ENCODE measurements around the gene ADIG. TPM values are rescaled to one million over a fixed set of nuclear protein-coding genes. Genes with fewer than 3 reads are reported as not detected.
A peak's percentile ranks its signal among the peaks of the same experiment; 100 is the strongest.

Gene ADIG
- total and polyA plus RNA-seq, 2 of the 8 experiments (the other 6 are each of a cell fraction or from before 2014, with no cell fraction given), result not detected

DNA sequence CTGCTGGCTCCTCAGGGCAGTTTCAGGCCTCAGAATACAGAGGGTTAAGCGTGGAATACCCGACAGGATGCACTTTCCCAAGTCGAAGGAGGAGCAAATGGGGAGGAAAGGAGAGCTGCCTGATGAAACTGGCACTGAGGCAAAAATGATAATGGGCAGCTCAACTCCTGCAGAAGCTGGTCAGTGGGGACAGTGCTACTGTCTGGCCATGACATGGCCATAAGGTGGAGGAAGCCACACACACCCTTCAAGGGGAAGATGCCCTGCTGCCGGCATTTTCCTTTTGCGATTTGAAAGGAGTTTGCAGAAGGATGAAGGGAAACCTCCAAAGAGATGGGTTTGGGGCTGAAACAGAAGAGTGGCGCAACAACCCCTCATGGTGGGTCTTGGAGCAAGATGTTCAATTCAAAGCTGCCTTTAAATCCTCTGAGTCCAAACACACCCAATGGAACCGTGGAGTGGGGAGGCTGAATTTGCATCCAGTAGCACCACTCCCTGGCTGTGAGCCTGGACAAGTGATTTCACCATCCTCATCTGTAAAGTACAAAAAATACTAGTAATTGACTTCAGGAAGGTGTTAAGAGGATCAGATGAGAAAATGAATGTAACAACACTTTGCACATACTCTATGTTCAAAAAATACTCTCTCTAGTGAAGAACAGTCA is 3.2 kb downstream of the ADIG start:
- Histone ChIP-seq H3K18ac (ENCODE audit: extremely low read depth, low read length) (no peak overlapping the region), H3K4me1 (replicated peaks in 1 of 4; ENCODE audit: control insufficient read depth in 3 of 4, insufficient read depth in 4 of 4, low read length in 3 of 4) (peaks cover 0 to 4% (median under 1%) of the 10 kb centered on the region in 4 experiments; a peak in 2 of 7 replicates), H4K20me1 (replicated peaks in 1 of 2; ENCODE audit: control insufficient read depth in 1 of 2, insufficient read depth in 2 of 2, low read length in 2 of 2) (no peaks in the 10 kb centered on the region), H3K79me1 (ENCODE audit: low read depth, low read length) (no peaks in the 10 kb centered on the region), H3K27ac (ENCODE audit: low read depth, low read length) (no peak overlapping the region), H3K23ac (ENCODE audit: insufficient read length) (no peak overlapping the region), H3K23me2 (ENCODE audit: low read depth, low read length) (no peaks in the 10 kb centered on the region), H3K27me3 (replicated peaks in 1 of 4; ENCODE audit: control insufficient read depth in 3 of 4, extremely low read depth in 1 of 4, insufficient read depth in 3 of 4, low read length in 3 of 4) (no peaks in the 10 kb centered on the region), H3K14ac (ENCODE audit: insufficient read length) (no peak overlapping the region), H3K4me3 (ENCODE audit: extremely low read depth in 1 of 4, insufficient read depth in 2 of 4, low read depth in 3 of 4, low read length in 4 of 4) (no peak overlapping the region), H2AFZ (ENCODE audit: low read length) (0 out of 2 replicates have a peak overlapping the region, but pooled peaks have one; percentile 27), H3K56ac (replicated peaks; ENCODE audit: insufficient read length, low read depth, low read length) (no peak overlapping the region), H3K9me3 (ENCODE audit: insufficient read depth in 2 of 2, low read depth in 1 of 2, low read length in 1 of 2) (no peaks in the 10 kb centered on the region), H3K9ac (replicated peaks in 1 of 4; ENCODE audit: extremely low read depth in 1 of 4, low read depth in 3 of 4, low read length in 3 of 4) (no peak overlapping the region), H2AK5ac (ENCODE audit: low read depth, low read length) (no peak overlapping the region), H4K91ac (replicated peaks; ENCODE audit: insufficient read length, low read length) (no peak overlapping the region), H2BK5ac (ENCODE audit: low read depth, low read length) (no peak overlapping the region), H2BK20ac (ENCODE audit: low read length) (no peak overlapping the region), H2BK12ac (ENCODE audit: low read depth, low read length) (no peak overlapping the region), H4K5ac (ENCODE audit: insufficient read length, low read depth, low read length) (no peak overlapping the region), H3K36me3 (ENCODE audit: control insufficient read depth in 2 of 4, insufficient read depth in 4 of 4, low read length in 3 of 4) (no peaks in the 10 kb centered on the region), H3K4ac (replicated peaks; ENCODE audit: insufficient read length, low read depth, low read length) (no peak overlapping the region), H3K79me2 (ENCODE audit: control insufficient read depth in 1 of 2, insufficient read depth in 2 of 2, low read length in 2 of 2) (no peaks in the 10 kb centered on the region), H2BK15ac (ENCODE audit: low read length) (no peak overlapping the region), H4K8ac (ENCODE audit: extremely low read depth, insufficient read depth, low read length) (no peak overlapping the region), H2BK120ac (replicated peaks; ENCODE audit: low read depth, low read length) (no peak overlapping the region), H3K4me2 (ENCODE audit: insufficient read depth in 1 of 2, low read depth in 2 of 2, low read length in 2 of 2) (no peak overlapping the region)
- POLR2A ChIA-PET (ENCODE audit: partially characterized antibody), result interaction anchor here (1.0 kb wide), 1 partner anchor 15 kb away, joined by 3 read pairs; no protein-coding TSS in a partner anchor
- CTCF ChIA-PET (ENCODE audit: partially characterized antibody), result interaction anchor here (0.6 kb wide), 1 partner anchor 276 kb away, joined by 3 read pairs; no protein-coding TSS in a partner anchor
- FAIRE-seq (no peak), DNase-seq (ENCODE audit: low read depth in 1 of 2, low spot score in 2 of 2) (no peak)
- 69% methylated on average over 7 of the region's 7 CpGs; no CpG with 5 or more reads in 1 of the 2 experiments for WGBS, 2 experiments (ENCODE audit: extremely low coverage in 1 of 2, insufficient coverage in 1 of 2, insufficient read length in 1 of 2, insufficient replicate concordance in 2 of 2, low coverage in 1 of 2, low lambda C conversion rate in 2 of 2, missing lambda C conversion rate in 1 of 2)
- TF ChIP-seq TEAD4 (IDR thresholded peaks at IDR 0.05; ENCODE audit: low read depth, low read length) (no peak), TAF1 (IDR thresholded peaks at IDR 0.05; ENCODE audit: low read depth, low read length) (no peak), EZH2 (IDR thresholded peaks at IDR 0.05; ENCODE audit: low read depth, low read length, severe bottlenecking) (no peak), CBX5 (IDR thresholded peaks at IDR 0.05; ENCODE audit: low read depth, low read length) (no peak), YY1 (IDR thresholded peaks at IDR 0.05; ENCODE audit: low read depth, low read length) (no peak)
